ENCODE results near the gene GUSB. TPM values are rescaled to one million over a fixed set of nuclear protein-coding genes. Genes with fewer than 3 reads are reported as not detected.

Gene GUSB
- total and polyA plus RNA-seq, 2 donors (not counting 3 experiments of a cell fraction or from before 2014, with no cell fraction given), result 55.7 to 107 TPM

GRCh38 chr7:65971021-65971420 is 11.0 kb downstream of the GUSB start:
- TF ChIP-seq POLR2AphosphoS5 (IDR thresholded peaks at IDR 0.05; ENCODE audit: insufficient read depth, low read depth, low read length) (no peak), POLR2A (IDR thresholded peaks at IDR 0.05; ENCODE audit: low read depth, low read length) (no peak), FOS (IDR thresholded peaks at IDR 0.05; ENCODE audit: borderline replicate concordance, insufficient read depth, low read length) (no peak), MAX (IDR thresholded peaks at IDR 0.05; ENCODE audit: insufficient read depth, insufficient read length) (no peak), GATA2 (IDR thresholded peaks at IDR 0.05; ENCODE audit: insufficient read depth, insufficient read length, low read depth, low read length) (no peak), CTCF (IDR thresholded peaks at IDR 0.05; ENCODE audit: extremely low read depth in 1 of 2, insufficient read depth in 1 of 2, low read depth in 1 of 2, low read length in 2 of 2) (no peak), EZH2 (IDR thresholded peaks at IDR 0.05; ENCODE audit: borderline replicate concordance, low read depth, low read length, severe bottlenecking) (no peak), JUN (IDR thresholded peaks at IDR 0.05; ENCODE audit: borderline replicate concordance, insufficient read depth, insufficient read length, low read depth) (no peak), MYC (IDR thresholded peaks at IDR 0.05; ENCODE audit: low read depth, low read length) (no peak)
- H3K4me2 ChIP-seq (ENCODE audit: insufficient read depth, low read length), result no peak overlapping the region
- intact Hi-C loops (cut with micrococcal nuclease) (no loop called here), dilution Hi-C loops (cut with MboI; ENCODE audit: extremely low pct_ligation_motif_present, low sequenced_read_pairs) (no loop called here)
- no peaks in the 10 kb centered on the region for H3K27me3 ChIP-seq (ENCODE audit: control insufficient read depth in 2 of 2, insufficient read depth in 2 of 2, low read length in 2 of 2)
- no peaks in the 10 kb centered on the region for H3K9me3 ChIP-seq (replicated peaks; ENCODE audit: control insufficient read depth, insufficient read depth, low read length)
- BruUV-seq (replicated peaks), result no TSS peak
- POLR2A ChIA-PET, result no interaction called here
- no peaks in the 10 kb centered on the region for H3K4me1 ChIP-seq (ENCODE audit: control insufficient read depth, extremely low read depth, insufficient read depth, low read length)
- no peaks in the 10 kb centered on the region for H3K79me2 ChIP-seq (ENCODE audit: control insufficient read depth, insufficient read depth, low read length)
- H3K9ac ChIP-seq (replicated peaks; ENCODE audit: extremely low read depth, insufficient read depth, low read length), result no peak overlapping the region
- no peak for DNase-seq (ENCODE audit: low read depth, low spot score)
- peaks cover 19 to 21% of the 10 kb centered on the region in 2 experiments for H3K36me3 ChIP-seq (ENCODE audit: control insufficient read depth in 2 of 2, extremely low read depth in 1 of 2, insufficient read depth in 2 of 2, low read length in 2 of 2)
- no peaks in the 10 kb centered on the region for H3K9me1 ChIP-seq (replicated peaks; ENCODE audit: control insufficient read depth, extremely low read depth, insufficient read depth, low read length)
- CTCF ChIA-PET, result no interaction called here
- no peak overlapping the region for H2AFZ ChIP-seq (ENCODE audit: low read depth, low read length)
- no peak overlapping the region for H3K27ac ChIP-seq (ENCODE audit: insufficient read depth, low read depth, low read length)
- no peak overlapping the region for H3K4me3 ChIP-seq (replicated peaks in 1 of 3; ENCODE audit: insufficient read depth in 1 of 3, low read depth in 1 of 3, low read length in 3 of 3)
- no peaks in the 10 kb centered on the region for H4K20me1 ChIP-seq (replicated peaks; ENCODE audit: control insufficient read depth, extremely low read depth, insufficient read depth, low read length)
- FAIRE-seq, result no peak
